Smooth muscle cell (in vitro differentiated cells): ENCODE results near the gene GAS7. TPM values are rescaled to one million over a fixed set of nuclear protein-coding genes. Genes with fewer than 3 reads are reported as not detected.

Experiments used
- DNase-seq: peaks from one replicate; lab custom pipeline; 2025; ENCODE audit not compliant: unreplicated experiment; lab: John Stamatoyannopoulos, UW
- H2AFZ ChIP-seq: fragments of 200-600 bp; sonication (generic); 2 replicates; pipeline ENCODE4 v1.6.0; 2016; ENCODE audit warnings: antibody characterized with exemption, low read depth, mild to moderate bottlenecking
- H3F3A ChIP-seq: fragments of 200-600 bp; sonication (generic); 2 replicates; pipeline ENCODE4 v1.6.0; 2017; ENCODE audit warnings: antibody characterized with exemption, low read depth
- H3K27ac ChIP-seq: fragments of 200-600 bp; sonication (generic); 2 replicates; pipeline ENCODE4 v1.5.1; 2016; ENCODE audit warnings: low read depth, mild to moderate bottlenecking
- H3K27me3 ChIP-seq: fragments of 200-600 bp; sonication (generic); 2 replicates; pipeline ENCODE4 v1.6.1; 2016; ENCODE audit warnings: low read depth, mild to moderate bottlenecking
- H3K36me3 ChIP-seq: fragments of 200-600 bp; sonication (generic); 2 replicates; pipeline ENCODE4 v1.5.1; 2016; ENCODE audit warnings: low read depth
- H3K4me1 ChIP-seq: fragments of 200-600 bp; sonication (generic); 2 replicates; pipeline ENCODE4 v1.5.1; 2016; ENCODE audit warnings: low read depth
- H3K4me2 ChIP-seq: fragments of 200-600 bp; sonication (generic); 2 replicates; pipeline ENCODE4 v1.6.0; 2016; ENCODE audit warnings: mild to moderate bottlenecking
- H3K4me3 ChIP-seq: fragments of 200-600 bp; sonication (generic); 2 replicates; pipeline ENCODE4 v1.5.1; 2016; ENCODE audit warnings: mild to moderate bottlenecking
- H3K79me2 ChIP-seq: fragments of 200-600 bp; sonication (generic); 2 replicates; pipeline ENCODE4 v1.6.0; 2016; ENCODE audit warnings: low read depth, mild to moderate bottlenecking
- H3K9ac ChIP-seq: fragments of 200-600 bp; sonication (generic); 2 replicates; pipeline ENCODE4 v1.6.0; 2016; ENCODE audit warnings: low read depth
- H3K9me3 ChIP-seq: fragments of 200-600 bp; sonication (generic); replicated peaks from 2 replicates; pipeline ENCODE4 v1.5.1; 2016; ENCODE audit warnings: low read depth
- H4K20me1 ChIP-seq: fragments of 200-600 bp; sonication (generic); 2 replicates; pipeline ENCODE4 v1.6.0; 2016; ENCODE audit warnings: low read depth
- WGBS: methylation state at CpG from one replicate; pipeline ENCODE4 v1.1.7; 2016; ENCODE audit warnings: low lambda C conversion rate; 5-methylcytosine and 5-hydroxymethylcytosine counted together
- polyA plus RNA-seq: library from polyadenylated mRNA; unstranded; fragments of >200 nt; fragmentation: Nextera tagmentation; extraction: Ambion mirVana; gene quantifications from 2 replicates; pipeline ENCODE4 v1.2.1, GENCODE V29; 2016
- total RNA-seq: library from RNA; depleted of rRNA; stranded (reverse); fragments of >200 nt; gene quantifications from 2 replicates; pipeline ENCODE4 v1.2.3, GENCODE V29; 2014
- TF ChIP-seq, protein P1 (sequence below): fragments of 200-600 bp; sonication (generic); IDR thresholded peaks from 2 replicates; pipeline ENCODE4 v1.5.1; 2017; ENCODE audit warnings: borderline replicate concordance, mild to moderate bottlenecking, antibody characterized with exemption; ENCODE audit not compliant: insufficient read depth, poor library complexity, severe bottlenecking

GAS7 gene
- total and polyA plus RNA-seq, 2 experiments from 2014 or later, result 86.8 to 103 TPM

- Histone ChIP-seq H3K9me3 (no peaks in the 10 kb centered on the region), H3K4me2 (no peak overlapping the region), H3K9ac (no peak overlapping the region), H3K27ac (no peak overlapping the region), H3K79me2 (no peaks in the 10 kb centered on the region), H3K36me3 (no peaks in the 10 kb centered on the region), H3K27me3 (no peaks in the 10 kb centered on the region), H3F3A (no peaks in the 10 kb centered on the region), H4K20me1 (no peaks in the 10 kb centered on the region), H3K4me3 (no peak overlapping the region), H3K4me1 (no peaks in the 10 kb centered on the region), H2AFZ (no peak overlapping the region)
- TF ChIP-seq, protein P1, sequence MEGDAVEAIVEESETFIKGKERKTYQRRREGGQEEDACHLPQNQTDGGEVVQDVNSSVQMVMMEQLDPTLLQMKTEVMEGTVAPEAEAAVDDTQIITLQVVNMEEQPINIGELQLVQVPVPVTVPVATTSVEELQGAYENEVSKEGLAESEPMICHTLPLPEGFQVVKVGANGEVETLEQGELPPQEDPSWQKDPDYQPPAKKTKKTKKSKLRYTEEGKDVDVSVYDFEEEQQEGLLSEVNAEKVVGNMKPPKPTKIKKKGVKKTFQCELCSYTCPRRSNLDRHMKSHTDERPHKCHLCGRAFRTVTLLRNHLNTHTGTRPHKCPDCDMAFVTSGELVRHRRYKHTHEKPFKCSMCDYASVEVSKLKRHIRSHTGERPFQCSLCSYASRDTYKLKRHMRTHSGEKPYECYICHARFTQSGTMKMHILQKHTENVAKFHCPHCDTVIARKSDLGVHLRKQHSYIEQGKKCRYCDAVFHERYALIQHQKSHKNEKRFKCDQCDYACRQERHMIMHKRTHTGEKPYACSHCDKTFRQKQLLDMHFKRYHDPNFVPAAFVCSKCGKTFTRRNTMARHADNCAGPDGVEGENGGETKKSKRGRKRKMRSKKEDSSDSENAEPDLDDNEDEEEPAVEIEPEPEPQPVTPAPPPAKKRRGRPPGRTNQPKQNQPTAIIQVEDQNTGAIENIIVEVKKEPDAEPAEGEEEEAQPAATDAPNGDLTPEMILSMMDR, result no peak
- DNase-seq, result no peak
- 75% methylated on average over 12 of the region's 12 CpGs for WGBS
Measured at GRCh38 chr17:9907883-9908648, 290.3 kb downstream of the GAS7 start.

DNA sequence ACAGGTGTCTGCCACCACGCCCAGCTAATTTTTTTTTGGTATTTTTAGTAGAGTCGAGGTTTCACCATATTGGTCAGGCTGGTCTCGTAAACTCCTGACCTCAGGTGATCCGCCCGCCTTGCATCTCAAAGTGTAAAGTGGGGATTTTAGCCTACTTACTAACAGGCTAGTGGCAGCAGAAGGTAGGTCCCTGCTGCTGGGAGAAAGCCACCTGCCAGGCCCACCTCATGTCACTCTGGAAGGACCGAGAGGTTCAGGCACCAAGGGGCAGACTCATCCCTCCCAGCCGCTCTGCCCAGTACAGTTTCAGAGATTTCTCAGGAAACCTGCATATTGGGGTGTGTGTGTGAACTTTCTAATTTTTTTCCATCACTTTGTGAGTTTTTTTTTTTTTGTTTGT, 291.3 kb downstream of the GAS7 start:
- Histone ChIP-seq H3K4me2 (no peak overlapping the region), H3K79me2 (no peaks in the 10 kb centered on the region)
- 97% methylated on average over 7 of the region's 7 CpGs for WGBS

DNA sequence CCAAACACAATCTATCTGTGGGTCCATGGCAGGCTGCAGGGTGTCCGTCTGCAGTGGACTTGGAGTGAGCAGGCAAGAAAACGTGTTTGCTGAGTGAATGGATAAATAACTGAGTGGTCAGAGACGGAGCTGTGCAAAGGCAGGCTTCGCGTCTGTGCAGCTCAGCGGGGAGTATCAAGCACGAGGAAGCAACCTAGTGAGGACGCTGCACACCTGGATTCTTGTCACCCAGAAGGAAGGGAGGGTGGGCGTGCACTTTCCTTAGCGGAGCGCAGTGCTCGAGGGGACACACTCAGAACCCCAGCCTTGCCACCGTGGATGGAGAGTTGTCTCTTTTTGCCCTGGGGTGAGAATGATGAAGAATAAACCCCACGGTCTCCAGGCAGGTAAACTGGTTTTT, 291.8 kb downstream of the GAS7 start:
- TF ChIP-seq, protein P1, result no peak
- no peak overlapping the region for H3K4me3 ChIP-seq
- no peak for DNase-seq
- H2AFZ ChIP-seq, result no peak overlapping the region
- H3K27ac ChIP-seq, result no peak overlapping the region
- H3K27me3 ChIP-seq, result no peaks in the 10 kb centered on the region
- WGBS, result 91% methylated on average over 14 of the region's 14 CpGs
- H3F3A ChIP-seq, result no peaks in the 10 kb centered on the region
- peaks cover 7% of the 10 kb centered on the region for H3K4me1 ChIP-seq
- no peaks in the 10 kb centered on the region for H3K9me3 ChIP-seq
- no peak overlapping the region for H3K9ac ChIP-seq
- no peak overlapping the region for H3K4me2 ChIP-seq
- no peaks in the 10 kb centered on the region for H3K36me3 ChIP-seq
- no peaks in the 10 kb centered on the region for H3K79me2 ChIP-seq
- no peaks in the 10 kb centered on the region for H4K20me1 ChIP-seq

More for the DNA sequence above, 291.3 kb downstream of the GAS7 start:
- Histone ChIP-seq H3K9me3 (no peaks in the 10 kb centered on the region), H3K4me1 (peaks cover 4% of the 10 kb centered on the region), H3K27me3 (no peaks in the 10 kb centered on the region), H3K27ac (no peak overlapping the region), H3K9ac (no peak overlapping the region), H2AFZ (no peak overlapping the region), H3K4me3 (no peak overlapping the region), H3F3A (no peaks in the 10 kb centered on the region), H4K20me1 (no peaks in the 10 kb centered on the region), H3K36me3 (no peaks in the 10 kb centered on the region)
- TF ChIP-seq, protein P1, result no peak
- DNase-seq, result no peak

DNA sequence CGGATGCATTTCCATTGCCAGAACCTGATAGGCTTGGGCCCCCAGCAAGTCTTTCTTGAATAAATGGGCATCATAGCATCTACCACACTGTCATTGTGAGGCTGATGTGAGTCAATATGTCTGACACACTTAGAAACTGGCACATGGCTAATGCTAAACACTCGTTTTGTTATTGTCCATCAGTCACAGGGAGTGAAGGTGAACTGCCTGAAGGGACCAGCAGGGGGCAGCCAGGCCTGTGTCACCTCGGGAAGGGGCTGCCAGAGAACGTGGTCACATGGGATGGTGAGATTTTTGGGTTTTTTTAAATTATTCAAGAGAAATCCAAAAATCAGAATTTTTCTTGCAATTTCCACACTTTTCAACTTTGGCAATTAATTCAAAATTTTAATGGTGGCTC, 292.5 kb downstream of the GAS7 start:
- H3K27me3 ChIP-seq, result no peaks in the 10 kb centered on the region
- no peaks in the 10 kb centered on the region for H3K9me3 ChIP-seq
- H4K20me1 ChIP-seq, result no peaks in the 10 kb centered on the region
- no peaks in the 10 kb centered on the region for H3K36me3 ChIP-seq
- no peaks in the 10 kb centered on the region for H3K79me2 ChIP-seq
- no peak overlapping the region for H3K9ac ChIP-seq
- TF ChIP-seq, protein P1, result peak; percentile 57
- no peak overlapping the region for H2AFZ ChIP-seq
- H3K4me2 ChIP-seq, result no peak overlapping the region
- 24% methylated on average over 4 of the region's 4 CpGs for WGBS
- no peak overlapping the region for H3K4me3 ChIP-seq
- peaks cover 12% of the 10 kb centered on the region for H3K4me1 ChIP-seq
- DNase-seq, result no peak
- H3F3A ChIP-seq, result no peaks in the 10 kb centered on the region
- no peak overlapping the region for H3K27ac ChIP-seq
